ENCODE data around the gene CDON.
"Not testable (repeated sequence)": the region's sequence is repeated elsewhere in the genome, so short reads cannot be mapped to it uniquely, and the experiment has no call there.

The CDON gene

DNA sequence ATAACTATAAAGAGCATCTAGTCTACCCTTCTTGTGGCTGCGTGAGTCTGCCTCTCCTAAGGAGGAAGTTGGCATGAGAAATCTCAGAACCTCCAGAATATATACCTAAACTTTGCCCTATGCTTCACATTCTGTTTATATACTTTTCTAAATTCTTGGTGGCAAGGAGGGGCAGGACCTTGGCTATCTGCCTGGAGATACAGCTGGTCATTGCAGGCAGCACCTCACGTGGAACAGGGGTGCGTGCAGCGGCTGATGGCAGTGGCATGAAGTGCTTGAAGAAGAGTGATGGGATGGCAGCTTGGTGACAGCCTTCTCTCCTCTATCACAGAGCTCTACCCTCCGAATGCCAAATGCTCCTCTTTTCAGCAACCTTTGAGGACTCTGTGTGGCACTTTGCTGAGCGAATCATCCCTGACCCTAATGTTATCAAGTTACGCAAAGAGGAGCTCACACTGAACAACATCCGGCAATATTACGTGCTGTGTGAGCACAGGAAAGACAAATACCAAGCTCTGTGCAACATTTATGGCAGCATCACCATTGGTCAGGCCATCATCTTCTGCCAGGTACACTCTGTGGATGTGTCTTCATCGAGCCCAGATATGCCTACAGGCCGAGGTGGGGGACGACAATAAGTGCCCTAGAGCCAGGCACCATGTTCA is 145.9 kb downstream of the CDON start:
- no peak for TF ChIP-seq EZH2 (IDR thresholded peaks at IDR 0.05; ENCODE audit: borderline replicate concordance, low read length)
- TF ChIP-seq, protein P1, sequence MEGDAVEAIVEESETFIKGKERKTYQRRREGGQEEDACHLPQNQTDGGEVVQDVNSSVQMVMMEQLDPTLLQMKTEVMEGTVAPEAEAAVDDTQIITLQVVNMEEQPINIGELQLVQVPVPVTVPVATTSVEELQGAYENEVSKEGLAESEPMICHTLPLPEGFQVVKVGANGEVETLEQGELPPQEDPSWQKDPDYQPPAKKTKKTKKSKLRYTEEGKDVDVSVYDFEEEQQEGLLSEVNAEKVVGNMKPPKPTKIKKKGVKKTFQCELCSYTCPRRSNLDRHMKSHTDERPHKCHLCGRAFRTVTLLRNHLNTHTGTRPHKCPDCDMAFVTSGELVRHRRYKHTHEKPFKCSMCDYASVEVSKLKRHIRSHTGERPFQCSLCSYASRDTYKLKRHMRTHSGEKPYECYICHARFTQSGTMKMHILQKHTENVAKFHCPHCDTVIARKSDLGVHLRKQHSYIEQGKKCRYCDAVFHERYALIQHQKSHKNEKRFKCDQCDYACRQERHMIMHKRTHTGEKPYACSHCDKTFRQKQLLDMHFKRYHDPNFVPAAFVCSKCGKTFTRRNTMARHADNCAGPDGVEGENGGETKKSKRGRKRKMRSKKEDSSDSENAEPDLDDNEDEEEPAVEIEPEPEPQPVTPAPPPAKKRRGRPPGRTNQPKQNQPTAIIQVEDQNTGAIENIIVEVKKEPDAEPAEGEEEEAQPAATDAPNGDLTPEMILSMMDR (IDR thresholded peaks at IDR 0.05; ENCODE audit: low read length): no peak
- Histone ChIP-seq H3K4me2 (ENCODE audit: low read length) (no peak overlapping the region), H3K4me3 (ENCODE audit: low read depth, low read length, poor library complexity, severe bottlenecking) (no peak overlapping the region), H2AFZ (ENCODE audit: low read length) (no peak overlapping the region), H4K20me1 (ENCODE audit: insufficient read depth, low read length) (no peaks in the 10 kb centered on the region), H3F3A (ENCODE audit: insufficient read depth, low read length) (no peaks in the 10 kb centered on the region), H3K27me3 (ENCODE audit: insufficient read depth, low read length) (no peaks in the 10 kb centered on the region), H3K36me3 (ENCODE audit: insufficient read depth, low read length) (no peaks in the 10 kb centered on the region), H3K27ac (ENCODE audit: low read depth, low read length, poor library complexity, severe bottlenecking) (no peak overlapping the region), H3K4me1 (ENCODE audit: insufficient read depth, low read length, severe bottlenecking) (no peaks in the 10 kb centered on the region), H3K9ac (ENCODE audit: low read length) (no peak overlapping the region), H3K9me2 (ENCODE audit: low read depth, low read length) (no peaks in the 10 kb centered on the region), H3K9me3 (ENCODE audit: low read length) (no peaks in the 10 kb centered on the region), H3K79me2 (ENCODE audit: insufficient read depth, low read length) (no peaks in the 10 kb centered on the region)

DNA sequence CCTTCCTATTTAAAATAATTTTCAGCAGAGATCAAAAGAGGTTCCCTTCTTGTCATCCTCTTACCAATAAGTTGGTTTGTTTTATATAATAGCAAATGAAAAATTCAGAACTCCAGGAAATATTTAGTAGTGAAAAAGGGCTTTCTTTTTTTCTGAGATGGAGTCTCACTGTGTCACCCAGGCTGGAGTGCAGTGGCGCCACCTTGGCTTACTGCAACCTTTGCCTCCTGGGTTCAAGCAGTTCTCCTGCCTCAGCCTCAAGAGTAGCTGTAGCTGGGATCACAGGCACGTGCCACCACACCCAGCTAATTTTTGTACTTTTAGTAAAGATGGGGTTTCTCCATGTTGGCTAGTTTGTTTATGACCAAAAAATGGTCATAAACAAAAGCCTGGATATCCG is 148.1 kb downstream of the CDON start:
- not testable (repeated sequence) for H3K9ac ChIP-seq (ENCODE audit: low read length); H3K4me1 ChIP-seq (ENCODE audit: insufficient read depth, low read length, severe bottlenecking); H3K36me3 ChIP-seq (ENCODE audit: insufficient read depth, low read length); H3K4me2 ChIP-seq (ENCODE audit: low read length); H4K20me1 ChIP-seq (ENCODE audit: insufficient read depth, low read length); H3K27me3 ChIP-seq (ENCODE audit: insufficient read depth, low read length); H2AFZ ChIP-seq (ENCODE audit: low read length); H3K79me2 ChIP-seq (ENCODE audit: insufficient read depth, low read length); H3K27ac ChIP-seq (ENCODE audit: low read depth, low read length, poor library complexity, severe bottlenecking); H3F3A ChIP-seq (ENCODE audit: insufficient read depth, low read length); H3K9me2 ChIP-seq (ENCODE audit: low read depth, low read length); H3K4me3 ChIP-seq (ENCODE audit: low read depth, low read length, poor library complexity, severe bottlenecking); H3K9me3 ChIP-seq (ENCODE audit: low read length)

DNA sequence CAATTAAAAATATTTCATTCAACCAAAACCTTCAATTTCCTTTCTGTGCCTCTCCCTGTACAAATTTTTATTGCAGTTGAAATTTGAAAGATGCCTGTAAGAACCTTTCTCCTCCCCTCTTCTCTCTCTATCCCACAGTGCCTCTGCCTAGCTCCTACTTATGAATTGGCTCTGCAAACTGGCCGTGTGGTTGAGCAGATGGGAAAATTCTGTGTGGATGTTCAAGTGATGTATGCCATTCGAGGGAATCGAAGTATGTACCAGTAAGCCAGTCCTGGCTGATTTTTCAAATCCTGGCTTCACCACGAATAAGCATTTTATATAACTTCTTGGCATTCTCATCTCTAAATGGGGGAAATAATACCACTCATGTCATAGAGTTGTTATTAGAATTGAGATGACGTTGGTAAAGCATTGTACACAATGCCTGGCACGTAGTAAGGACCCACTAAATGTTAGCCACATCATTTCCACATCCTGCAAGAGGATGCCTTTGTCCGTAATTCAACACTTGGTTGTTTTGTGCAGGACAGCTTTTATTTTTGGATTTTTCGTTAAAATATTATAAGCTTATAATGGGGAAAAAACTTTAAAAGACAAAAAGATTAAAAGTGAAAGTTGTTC is 152.3 kb downstream of the CDON start:
- no peaks in the 10 kb centered on the region for H3K9me3 ChIP-seq (ENCODE audit: low read length)
- H3F3A ChIP-seq (ENCODE audit: insufficient read depth, low read length): no peaks in the 10 kb centered on the region
- no peaks in the 10 kb centered on the region for H3K9me2 ChIP-seq (ENCODE audit: low read depth, low read length)
- no peak overlapping the region for H3K9ac ChIP-seq (ENCODE audit: low read length)
- no peak overlapping the region for H3K4me2 ChIP-seq (ENCODE audit: low read length)
- no peak overlapping the region for H2AFZ ChIP-seq (ENCODE audit: low read length)
- TF ChIP-seq, protein P1 (IDR thresholded peaks at IDR 0.05; ENCODE audit: low read length): no peak
- no peak overlapping the region for H3K4me3 ChIP-seq (ENCODE audit: low read depth, low read length, poor library complexity, severe bottlenecking)
- no peak overlapping the region for H3K27ac ChIP-seq (ENCODE audit: low read depth, low read length, poor library complexity, severe bottlenecking)
- H3K27me3 ChIP-seq (ENCODE audit: insufficient read depth, low read length): no peaks in the 10 kb centered on the region
- H3K4me1 ChIP-seq (ENCODE audit: insufficient read depth, low read length, severe bottlenecking): no peaks in the 10 kb centered on the region
- H4K20me1 ChIP-seq (ENCODE audit: insufficient read depth, low read length): no peaks in the 10 kb centered on the region
- no peaks in the 10 kb centered on the region for H3K36me3 ChIP-seq (ENCODE audit: insufficient read depth, low read length)
- H3K79me2 ChIP-seq (ENCODE audit: insufficient read depth, low read length): no peaks in the 10 kb centered on the region
